PFSK-1 (cell line): Measurements from ENCODE around the gene PRKCQ.

ENCODE experiments used
- FOXP2 ChIP-seq: optimal IDR thresholded peaks from 2 replicates; pipeline ENCODE3; 2011; ENCODE audit warnings: borderline replicate concordance, control low read depth, inconsistent platforms; ENCODE audit not compliant: insufficient read depth; ENCODE audit errors: extremely low read length, extremely low read depth
- POLR2AphosphoS5 ChIP-seq: IDR thresholded peaks from 2 replicates; pipeline ENCODE4 v1.6.1; 2012; ENCODE audit warnings: low read depth, mild to moderate bottlenecking, control low read depth, low read length, moderate library complexity
- REST ChIP-seq, 2 experiments: IDR thresholded peaks; 2 replicates each; pipeline versions ENCODE4 v1.6.1 to v1.8.0; 2011 to 2012; ENCODE audit warnings: low read depth in 2 of 2, low read length in 2 of 2, control low read depth in 1 of 2, inconsistent platforms in 1 of 2, mild to moderate bottlenecking in 1 of 2, moderate library complexity in 1 of 2; ENCODE audit not compliant: insufficient read depth in 1 of 2
- SIN3A ChIP-seq: IDR thresholded peaks from 2 replicates; pipeline ENCODE4 v1.6.1; 2012; ENCODE audit warnings: mild to moderate bottlenecking, low read length, moderate library complexity, borderline replicate concordance; ENCODE audit not compliant: insufficient read depth
- TAF1 ChIP-seq: IDR thresholded peaks from 2 replicates; pipeline ENCODE4 v1.6.1; 2012; ENCODE audit warnings: low read length, control low read depth, borderline replicate concordance; ENCODE audit not compliant: insufficient read depth

DNA sequence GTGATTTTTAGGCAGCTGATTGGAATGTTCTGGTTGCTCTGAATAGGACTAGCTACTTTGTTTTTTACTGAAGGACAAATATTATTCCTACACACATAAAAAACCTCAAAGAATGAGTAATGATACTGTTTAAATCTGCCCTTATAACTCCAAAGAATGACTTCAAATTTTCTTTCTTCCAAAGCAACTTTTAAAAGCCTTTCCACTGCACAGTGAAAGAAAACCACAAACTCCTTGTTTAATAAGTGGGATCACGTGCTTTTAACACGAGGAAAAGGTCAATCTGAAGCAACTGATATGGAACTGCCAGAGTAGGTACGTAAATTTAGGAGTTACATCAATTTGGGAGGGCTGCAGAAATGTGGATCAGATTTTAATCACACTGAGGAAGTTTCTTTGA, 8.0 kb upstream of the PRKCQ start:
- TF ChIP-seq SIN3A: no peak
- no peak for TF ChIP-seq TAF1
- TF ChIP-seq POLR2AphosphoS5: no peak
- TF ChIP-seq REST (IDR thresholded peaks at IDR 0.05; ENCODE audit: insufficient read depth in 1 of 2, low read depth in 2 of 2, low read length in 2 of 2): no peak
- TF ChIP-seq FOXP2: no peak
